PC-3 (cell line): ENCODE results near the gene ADCY2. TPM values are rescaled to one million over a fixed set of nuclear protein-coding genes. Genes with fewer than 3 reads are reported as not detected.

Experiments
- ATAC-seq: fragments of 200-7000 bp; cut with Tn5 transposase; 2 replicates; pipeline ENCODE4 v1.9.1; 2020; ENCODE audit warnings: mild to moderate bottlenecking, moderate library complexity
- BruUV-seq: library from RNA; stranded (reverse); fragments of 400-500 nt; replicated peaks from 2 replicates; lab custom pipeline; 2021; lab: Mats Ljungman, UMichigan
- CTCF ChIA-PET: fragments of 300-600 bp; sonication (Branson Sonifier 250); formaldehyde crosslinking; loops from one replicate; lab custom pipeline; 2022; ENCODE audit warnings: antibody characterized with exemption; lab: Charles Lee
- POLR2A ChIA-PET: fragments of 300-600 bp; sonication (Branson Sonifier 250); formaldehyde crosslinking; loops from one replicate; lab custom pipeline; 2022; ENCODE audit warnings: antibody characterized with exemption; ENCODE audit not compliant: unreplicated experiment; lab: Charles Lee
- DNase-seq: peaks from one replicate; pipeline ENCODE4 v3.0.0-alpha.2; 2015
- H2AFZ ChIP-seq: fragments of 300-600 bp; sonication (generic); 2 replicates; pipeline ENCODE4 v1.6.0; 2016; ENCODE audit warnings: antibody characterized with exemption, low read length
- H3F3A ChIP-seq: fragments of 300-600 bp; sonication (generic); one replicate; pipeline ENCODE4 v1.6.0; 2017; ENCODE audit warnings: antibody characterized with exemption, low read length, control low read depth, mild to moderate bottlenecking; ENCODE audit not compliant: unreplicated experiment
- H3K27ac ChIP-seq: fragments of 300-600 bp; sonication (generic); 2 replicates; pipeline ENCODE4 v1.5.1; 2016; ENCODE audit warnings: mild to moderate bottlenecking, low read length
- H3K27me3 ChIP-seq: fragments of 300-600 bp; sonication (generic); 2 replicates; pipeline ENCODE4 v1.6.1; 2016; ENCODE audit warnings: low read length, mixed read lengths
- H3K36me3 ChIP-seq: fragments of 300-600 bp; sonication (generic); 2 replicates; pipeline ENCODE4 v1.6.1; 2016; ENCODE audit warnings: low read depth, mixed run types, low read length, mixed read lengths
- H3K4me1 ChIP-seq: fragments of 300-600 bp; sonication (generic); 2 replicates; pipeline ENCODE4 v1.5.1; 2016; ENCODE audit warnings: low read length; ENCODE audit not compliant: insufficient read depth
- H3K4me2 ChIP-seq: fragments of 300-600 bp; sonication (generic); 2 replicates; pipeline ENCODE4 v1.6.0; 2016; ENCODE audit warnings: low read length
- H3K4me3 ChIP-seq: fragments of 300-600 bp; sonication (generic); 2 replicates; pipeline ENCODE4 v1.5.1; 2016; ENCODE audit warnings: mild to moderate bottlenecking, low read length, mixed read lengths
- H3K79me2 ChIP-seq: fragments of 300-600 bp; sonication (generic); 2 replicates; pipeline ENCODE4 v1.6.1; 2017; ENCODE audit warnings: low read length, mixed read lengths
- H3K9ac ChIP-seq: fragments of 300-600 bp; sonication (generic); 2 replicates; pipeline ENCODE4 v1.6.0; 2016; ENCODE audit warnings: mild to moderate bottlenecking, low read length
- H3K9me2 ChIP-seq: fragments of 300-600 bp; sonication (generic); replicated peaks from 2 replicates; pipeline ENCODE4 v1.6.1; 2016; ENCODE audit warnings: mixed run types, low read length, mixed read lengths
- H3K9me3 ChIP-seq: fragments of 300-600 bp; sonication (generic); 2 replicates; pipeline ENCODE4 v1.6.1; 2016; ENCODE audit warnings: low read length, mixed read lengths
- H4K20me1 ChIP-seq: fragments of 300-600 bp; sonication (generic); 2 replicates; pipeline ENCODE4 v1.6.1; 2016; ENCODE audit warnings: low read length, mixed read lengths
- CTCF ChIP-seq: fragments of 300-600 bp; sonication (generic); conservative IDR thresholded peaks from 2 replicates; pipeline ENCODE4 v1.5.1; 2017; ENCODE audit warnings: antibody characterized with exemption, low read depth, mild to moderate bottlenecking, low read length
- EZH2 ChIP-seq: fragments of 300-600 bp; sonication (generic); IDR thresholded peaks from one replicate; pipeline ENCODE4 v1.6.1; 2017; ENCODE audit warnings: antibody characterized with exemption, mild to moderate bottlenecking, low read length; ENCODE audit not compliant: unreplicated experiment
- EZH2phosphoT487 ChIP-seq: fragments of 300-600 bp; sonication (generic); IDR thresholded peaks from 2 replicates; pipeline ENCODE4 v1.6.1; 2018; ENCODE audit warnings: mild to moderate bottlenecking, antibody characterized with exemption, low read length, borderline replicate concordance
- intact Hi-C: fragments of 100-400 bp; cut with micrococcal nuclease; formaldehyde crosslinking; loops from 2 replicates; pipeline ENCODE4 v1.9.0; 2023
- total RNA-seq: library from RNA; depleted of rRNA; stranded (reverse); fragments of >200 nt; gene quantifications from 2 replicates; pipeline ENCODE4 v1.2.3, GENCODE V29; 2014

ADCY2 gene
- total RNA-seq, 1 experiment from 2014 or later: not detected

- no peaks in the 10 kb centered on the region for H3F3A ChIP-seq
- intact Hi-C loops: no loop called here
- H3K4me3 ChIP-seq: no peak overlapping the region
- no peaks in the 10 kb centered on the region for H3K79me2 ChIP-seq
- H3K4me1 ChIP-seq: no peaks in the 10 kb centered on the region
- H3K9ac ChIP-seq: no peak overlapping the region
- H3K9me2 ChIP-seq: no peaks in the 10 kb centered on the region
- ChIA-PET CTCF (no interaction called here), POLR2A (no interaction called here)
- ATAC-seq: no peak
- DNase-seq: peak; percentile 40
- TF ChIP-seq EZH2phosphoT487: no peak
- TF ChIP-seq EZH2: no peak
- TF ChIP-seq CTCF: peak; percentile 18; the same call in 1 of the 2 replicates
- no peaks in the 10 kb centered on the region for H3K9me3 ChIP-seq
- peaks cover 14% of the 10 kb centered on the region for H3K27me3 ChIP-seq
- H2AFZ ChIP-seq: no peak overlapping the region
- H3K27ac ChIP-seq: no peak overlapping the region
- no peaks in the 10 kb centered on the region for H4K20me1 ChIP-seq
- H3K4me2 ChIP-seq: no peak overlapping the region
- H3K36me3 ChIP-seq: no peaks in the 10 kb centered on the region
- no TSS peak for BruUV-seq
These were observed 4.7 kb upstream of the ADCY2 start for GRCh38 chr5:7391215-7391614.

- H3K9ac ChIP-seq: no peak overlapping the region
- peak; percentile 51 for DNase-seq
- no peak overlapping the region for H3K27ac ChIP-seq
- H3K4me1 ChIP-seq: no peaks in the 10 kb centered on the region
- H3K9me3 ChIP-seq: no peaks in the 10 kb centered on the region
- H3K79me2 ChIP-seq: no peaks in the 10 kb centered on the region
- ATAC-seq: no peak
- H3K9me2 ChIP-seq: no peaks in the 10 kb centered on the region
- H3K4me3 ChIP-seq: no peak overlapping the region
- H3K36me3 ChIP-seq: no peaks in the 10 kb centered on the region
- no peaks in the 10 kb centered on the region for H4K20me1 ChIP-seq
- H2AFZ ChIP-seq: no peak overlapping the region
- ChIA-PET POLR2A (no interaction called here), CTCF (no interaction called here)
- peak; percentile 78 for TF ChIP-seq CTCF
- no peak for TF ChIP-seq EZH2
- no peak for TF ChIP-seq EZH2phosphoT487
- no peak overlapping the region for H3K4me2 ChIP-seq
- BruUV-seq: no TSS peak
- H3K27me3 ChIP-seq: peaks cover 22% of the 10 kb centered on the region
- H3F3A ChIP-seq: no peaks in the 10 kb centered on the region
- intact Hi-C loops: no loop called here
These were observed 3.9 kb upstream of the ADCY2 start for GRCh38 chr5:7391814-7392692.

GRCh38 chr5:7392693-7393024 lies 3.3 kb upstream of the ADCY2 start:
- Histone ChIP-seq H3K9ac (no peak overlapping the region), H3K27me3 (peaks cover 26% of the 10 kb centered on the region), H3K9me2 (no peaks in the 10 kb centered on the region), H3F3A (no peaks in the 10 kb centered on the region), H3K27ac (no peak overlapping the region), H3K4me1 (no peaks in the 10 kb centered on the region), H2AFZ (no peak overlapping the region), H3K79me2 (no peaks in the 10 kb centered on the region), H3K4me2 (no peak overlapping the region), H3K36me3 (no peaks in the 10 kb centered on the region), H3K9me3 (no peaks in the 10 kb centered on the region), H3K4me3 (no peak overlapping the region), H4K20me1 (no peaks in the 10 kb centered on the region)
- ATAC-seq (no peak), DNase-seq (no peak)
- no peak for TF ChIP-seq CTCF
- no peak for TF ChIP-seq EZH2phosphoT487
- TF ChIP-seq EZH2: no peak
- ChIA-PET POLR2A (no interaction called here), CTCF (no interaction called here)
- intact Hi-C loops: no loop called here
- BruUV-seq: no TSS peak
